ENCODE results near the gene ARL4D.
A peak's percentile ranks its signal among the peaks of the same experiment; 100 is the strongest.
"Not testable (repeated sequence)": the region's sequence is repeated elsewhere in the genome, so short reads cannot be mapped to it uniquely, and the experiment has no call there.

ARL4D gene, protein sequence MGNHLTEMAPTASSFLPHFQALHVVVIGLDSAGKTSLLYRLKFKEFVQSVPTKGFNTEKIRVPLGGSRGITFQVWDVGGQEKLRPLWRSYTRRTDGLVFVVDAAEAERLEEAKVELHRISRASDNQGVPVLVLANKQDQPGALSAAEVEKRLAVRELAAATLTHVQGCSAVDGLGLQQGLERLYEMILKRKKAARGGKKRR

DNA sequence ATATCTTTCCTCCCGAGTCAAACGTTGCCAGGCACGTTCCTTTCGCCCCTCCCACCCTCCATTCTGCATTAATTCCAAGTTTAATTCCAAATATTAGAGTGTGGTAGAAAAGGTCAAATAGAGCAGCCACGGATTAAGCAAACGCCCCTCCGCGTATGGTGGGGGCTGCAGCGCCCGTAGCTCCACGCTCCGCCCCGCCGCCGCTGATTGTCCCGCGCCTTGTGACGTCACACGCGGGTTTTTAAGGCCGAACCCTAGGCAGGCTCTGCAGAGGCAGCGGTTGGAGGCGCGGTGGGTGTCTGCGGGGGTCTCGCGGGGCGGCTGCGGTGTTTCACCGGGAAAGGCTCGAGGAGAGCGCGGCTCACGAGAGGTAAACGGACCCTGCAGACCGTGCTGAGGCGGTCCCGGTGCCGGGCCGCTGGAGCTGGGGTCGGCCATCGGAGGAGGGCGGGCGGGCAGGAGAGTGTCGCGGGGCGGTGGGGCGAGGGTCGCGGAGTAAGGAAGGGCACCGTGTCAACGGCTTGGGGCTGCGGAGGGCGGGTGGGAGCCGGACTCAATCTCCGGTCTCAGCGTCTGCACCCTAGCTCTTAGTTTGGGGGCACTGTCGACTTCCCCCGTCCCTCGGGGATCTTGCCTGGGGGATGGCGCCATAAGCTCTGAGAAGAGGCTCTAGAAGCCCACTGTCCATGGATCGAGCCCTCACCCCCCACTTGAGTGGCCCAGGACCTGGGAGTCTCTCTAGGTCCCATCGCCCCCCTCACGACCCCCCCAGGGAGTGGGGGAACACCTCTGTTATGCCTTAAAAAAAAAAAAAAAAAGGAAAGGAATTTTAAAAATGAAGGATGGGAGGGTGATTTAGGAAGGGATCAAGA is at the start of gene ARL4D:
TSS of gene ARL4D (plus strand) at position 270 of the 872 bp plus-strand sequence. CDS start 740 bp downstream, outside the sequence.
- peak; percentile 47 for DNase-seq (ENCODE audit: low spot score)
- FAIRE-seq, result no peak

DNA sequence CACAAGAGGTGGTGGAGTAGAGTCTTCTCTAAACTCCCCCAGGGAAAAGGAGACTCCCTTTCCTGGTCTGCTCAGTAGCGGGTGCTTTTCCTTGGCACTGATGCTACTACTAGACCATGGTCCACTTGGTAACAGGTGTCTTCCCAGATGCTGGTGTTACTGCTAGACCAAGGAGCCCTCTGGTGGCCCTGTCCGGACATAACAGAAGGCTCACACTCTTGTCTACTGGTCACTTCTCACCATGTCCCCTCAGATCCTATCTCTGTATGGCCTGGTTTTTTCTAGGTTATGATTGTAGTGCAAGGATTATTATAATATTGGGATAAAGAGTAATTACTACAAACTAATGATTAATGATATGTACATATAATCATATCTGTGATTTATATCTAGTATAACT is 49.7 kb upstream of the ARL4D start:
- FAIRE-seq (no peak), DNase-seq (ENCODE audit: low spot score) (no peak)

DNA sequence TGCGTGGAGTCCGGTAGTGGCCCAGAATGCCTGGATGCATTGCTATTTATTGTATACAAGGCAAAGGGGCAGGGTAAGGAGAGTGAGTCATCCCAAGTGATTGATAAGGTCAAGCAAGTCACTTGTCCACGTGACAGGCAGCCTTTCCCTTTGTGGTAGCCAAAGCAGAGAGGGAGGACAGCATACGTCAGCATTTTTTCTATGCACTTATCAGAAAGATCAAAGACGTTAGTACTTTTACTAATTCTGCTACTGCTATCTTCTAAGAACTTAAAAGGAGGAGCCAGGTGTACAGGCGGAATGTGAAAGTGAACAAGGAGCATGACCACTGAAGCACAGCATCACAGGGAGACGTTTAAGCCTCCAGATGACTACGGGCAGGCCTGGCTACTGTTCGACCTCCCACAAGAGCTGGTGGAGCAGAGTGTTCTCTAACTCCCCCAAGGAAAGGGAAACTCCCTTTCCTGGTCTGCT is 47.9 kb upstream of the ARL4D start:
- DNase-seq (ENCODE audit: low spot score) (peak; percentile 34), FAIRE-seq (no peak)

DNA sequence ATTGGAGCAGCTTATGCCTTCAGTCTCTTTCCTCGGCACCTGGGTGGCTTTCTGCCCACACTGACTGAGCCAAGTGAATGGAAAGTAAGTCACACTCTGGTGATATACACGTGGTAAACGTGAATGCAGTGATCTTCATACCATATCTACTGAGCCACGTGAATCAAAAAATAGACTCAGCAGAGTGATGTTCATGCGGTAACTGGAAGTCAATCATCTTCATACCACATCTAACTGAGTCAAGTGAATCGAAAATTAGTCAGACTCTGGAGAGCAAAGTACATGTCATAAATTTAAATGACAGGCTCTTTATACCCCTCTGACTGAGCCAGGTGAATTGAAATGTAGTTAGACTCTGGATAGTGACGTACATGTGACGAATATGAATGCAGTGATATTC is 47.1 kb upstream of the ARL4D start:
- FAIRE-seq (peak; percentile 59), DNase-seq (ENCODE audit: low spot score) (peak; percentile 83)

DNA sequence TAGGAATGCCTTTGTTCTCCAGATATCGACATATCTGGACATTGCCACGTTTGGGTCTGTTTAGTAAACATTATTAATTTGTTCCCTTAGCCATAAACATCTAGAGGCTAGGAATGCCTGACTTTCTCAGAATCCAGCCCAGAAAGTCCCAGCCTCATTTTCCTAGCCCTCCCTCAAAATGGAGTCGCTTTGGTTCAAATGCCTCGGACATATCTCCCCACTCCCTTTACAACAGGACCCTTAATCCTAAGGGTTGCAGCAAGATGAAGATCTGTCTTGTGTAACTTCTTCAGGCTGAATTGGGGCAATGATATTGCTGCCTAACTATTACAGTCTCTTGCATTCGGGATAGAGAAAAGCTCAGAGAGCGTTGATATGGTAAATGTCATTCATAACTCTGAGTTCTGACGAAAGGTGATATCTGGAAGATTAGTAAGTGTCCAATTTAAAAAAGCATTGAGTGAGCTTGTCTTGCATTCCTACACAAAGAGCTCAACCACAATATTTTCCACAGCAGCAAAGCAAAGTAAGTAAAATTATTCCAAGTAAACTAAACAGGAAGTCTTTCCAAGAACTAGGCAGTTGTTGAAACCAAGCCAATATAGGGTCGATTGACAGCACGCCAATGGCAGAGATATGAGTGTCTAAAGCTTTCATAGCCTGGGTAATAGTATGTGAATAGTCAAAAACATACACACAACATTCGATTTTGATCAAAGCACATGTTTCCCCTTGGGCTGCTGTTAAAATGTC is 46.0 kb upstream of the ARL4D start:
- FAIRE-seq (no peak), DNase-seq (ENCODE audit: low spot score) (no peak)

DNA sequence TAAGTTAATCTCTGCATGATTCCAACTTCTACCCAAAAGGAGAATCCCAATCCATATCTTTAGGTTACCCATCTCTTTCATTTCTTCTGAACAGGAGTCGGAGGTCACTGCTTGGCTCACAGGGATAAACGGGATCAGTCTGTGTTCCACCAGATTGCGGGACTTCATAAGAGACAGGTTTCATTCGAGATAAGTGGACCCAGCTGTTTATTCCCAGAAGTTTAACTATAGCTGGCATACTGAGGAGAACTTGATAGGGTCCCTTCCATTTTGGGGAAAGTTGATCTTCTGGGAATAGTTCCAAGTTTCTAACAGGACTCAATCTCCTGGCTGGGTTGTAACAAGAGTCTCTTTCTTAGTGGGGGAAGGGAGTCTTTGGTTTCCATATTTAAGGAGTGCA is 45.4 kb upstream of the ARL4D start:
- DNase-seq (ENCODE audit: low spot score) (no peak), FAIRE-seq (no peak)

DNA sequence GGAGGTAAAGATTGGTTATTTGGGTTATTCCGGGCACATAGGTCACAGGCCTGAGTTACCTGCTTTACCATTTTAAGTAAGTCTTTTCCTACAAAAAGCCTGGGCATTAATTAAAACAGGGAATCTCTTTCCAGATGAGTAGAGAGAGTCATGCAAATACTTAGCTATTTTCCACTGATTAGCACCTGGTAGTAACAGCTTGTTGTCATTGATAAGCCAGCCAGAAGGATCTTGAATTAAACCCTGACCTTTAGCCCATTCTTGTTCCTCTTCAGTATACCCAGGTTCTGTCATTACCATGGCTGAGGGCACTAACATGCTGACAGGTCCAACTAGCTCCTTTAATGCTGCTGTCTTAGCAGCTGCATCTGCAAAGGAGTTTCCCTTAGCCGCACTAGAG is 44.4 kb upstream of the ARL4D start:
- DNase-seq (ENCODE audit: low spot score) (no peak), FAIRE-seq (no peak)

DNA sequence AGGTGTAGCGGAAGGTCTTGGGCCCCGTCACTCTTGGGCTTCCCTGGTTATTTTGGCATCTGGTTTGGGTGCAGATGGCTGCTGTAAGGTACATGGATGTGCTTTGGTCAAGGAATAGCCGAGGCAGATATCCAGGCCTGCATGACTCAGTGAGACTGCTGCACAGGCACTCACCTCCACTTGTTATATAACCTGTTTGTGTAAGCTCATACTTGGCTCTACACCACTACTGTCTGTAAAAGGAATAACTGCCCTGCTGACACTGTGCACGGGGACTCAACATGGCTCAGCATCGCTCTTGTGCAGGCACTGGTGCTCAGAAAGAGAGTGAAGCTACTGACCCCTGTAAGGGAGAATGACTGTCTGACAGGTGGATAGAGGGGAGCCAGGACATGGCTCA is 42.3 kb upstream of the ARL4D start:
- DNase-seq (ENCODE audit: low spot score) (no peak), FAIRE-seq (no peak)

DNA sequence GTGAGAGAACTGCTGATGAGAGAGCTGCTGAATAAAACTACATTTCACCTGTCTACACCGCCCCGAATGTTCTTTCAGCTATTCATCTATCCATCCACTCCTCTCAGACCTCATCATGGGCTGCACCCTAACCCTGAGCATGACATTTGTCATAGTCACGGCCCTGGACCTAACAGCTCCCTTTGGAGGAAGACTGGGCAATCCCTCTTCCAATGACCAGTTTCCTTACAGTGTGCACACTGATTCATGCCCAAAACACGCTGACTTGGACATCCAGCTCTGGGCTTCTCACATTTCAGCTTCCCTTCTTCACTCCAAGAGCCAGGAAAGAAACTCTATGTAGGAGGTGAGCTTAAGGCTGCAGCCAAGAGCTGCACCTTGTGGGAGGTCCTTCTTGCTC is 41.8 kb upstream of the ARL4D start:
- DNase-seq (ENCODE audit: low spot score), result peak; percentile 89
- FAIRE-seq, result peak; percentile 89

DNA sequence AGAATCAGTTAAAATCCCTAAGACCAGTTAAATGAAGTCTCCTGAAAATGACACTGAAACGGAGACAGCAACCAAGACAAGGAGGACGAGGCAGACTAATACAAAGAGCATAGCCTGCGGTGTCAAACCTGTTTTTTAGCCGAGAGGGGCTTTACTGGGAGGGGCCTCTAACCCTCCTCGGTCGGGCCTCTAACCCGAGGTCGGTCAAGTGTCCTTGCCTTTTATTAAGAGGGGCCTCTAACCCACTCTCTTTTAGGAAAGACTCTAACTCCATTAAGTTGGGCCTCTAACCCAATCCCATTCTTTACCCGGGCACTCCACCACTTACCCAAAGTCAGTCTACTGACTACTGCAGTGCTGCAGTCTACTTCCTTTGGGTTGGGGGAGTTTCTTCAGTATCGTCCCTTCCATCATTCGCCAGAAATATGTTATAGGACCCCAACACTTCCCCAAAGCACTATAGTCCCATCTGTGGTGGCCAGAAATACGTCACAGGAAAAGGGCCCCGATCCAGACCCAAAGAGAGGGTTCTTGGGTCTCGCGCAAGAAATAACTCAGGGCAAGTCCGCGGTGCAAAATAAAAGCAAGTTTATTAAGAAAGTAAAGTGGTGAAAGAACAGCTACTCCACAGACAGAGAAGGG is 39.2 kb upstream of the ARL4D start:
- DNase-seq (ENCODE audit: low spot score), result no peak
- no peak for FAIRE-seq

DNA sequence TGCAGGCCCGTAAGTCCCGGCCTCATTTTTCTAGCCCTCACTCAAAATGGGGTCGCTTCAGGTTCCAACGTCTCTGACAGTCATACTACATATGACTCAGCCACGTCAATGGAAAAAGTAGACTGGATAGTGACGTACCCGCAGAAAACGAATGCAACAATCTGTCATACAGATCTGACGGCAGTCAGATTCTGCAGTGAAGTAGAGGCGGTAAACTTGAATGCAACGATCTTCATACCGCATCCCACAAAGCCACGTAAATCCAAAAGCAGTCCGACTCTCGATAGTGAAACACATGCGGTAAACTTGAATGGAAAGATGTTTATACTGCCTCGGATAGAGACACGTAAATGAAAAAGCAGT is 38.4 kb upstream of the ARL4D start:
- DNase-seq (ENCODE audit: low spot score) (peak; percentile 74), FAIRE-seq (no peak)

DNA sequence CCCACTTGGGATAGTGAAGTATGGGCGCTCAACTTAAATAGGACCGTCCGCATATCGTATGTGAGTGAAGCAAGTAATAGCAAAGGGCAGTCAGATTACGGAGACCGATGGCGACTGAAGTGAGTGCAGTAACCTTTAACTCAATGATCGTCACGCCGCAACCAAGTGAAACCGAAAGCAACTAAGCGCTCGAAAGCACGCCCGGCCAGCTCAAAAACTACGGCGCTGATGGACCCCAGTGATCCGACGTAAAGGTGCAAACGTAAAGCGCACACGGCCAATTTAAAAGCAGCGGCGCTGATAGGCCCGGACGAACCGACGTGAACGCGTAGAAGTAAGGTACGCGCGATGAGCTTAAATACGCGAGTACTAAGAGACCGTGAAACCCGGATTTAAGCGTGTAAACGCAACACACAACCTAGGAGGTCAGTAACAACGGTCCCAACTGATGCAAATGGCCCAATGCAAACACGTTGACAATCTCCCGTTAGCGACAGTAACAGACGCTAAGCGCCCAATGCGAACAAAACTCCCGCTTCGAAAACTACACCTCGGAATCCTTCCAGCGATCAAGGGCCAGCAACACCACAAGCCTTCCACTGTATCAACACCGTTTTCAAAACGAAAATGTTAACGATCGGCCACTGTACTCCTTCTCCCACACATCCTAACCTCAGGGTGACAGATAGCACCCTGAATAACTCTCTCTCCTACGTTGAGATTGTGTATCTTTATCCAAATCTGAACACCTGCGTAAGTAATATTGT is 37.9 kb upstream of the ARL4D start:
- FAIRE-seq, result peak; percentile 80

DNA sequence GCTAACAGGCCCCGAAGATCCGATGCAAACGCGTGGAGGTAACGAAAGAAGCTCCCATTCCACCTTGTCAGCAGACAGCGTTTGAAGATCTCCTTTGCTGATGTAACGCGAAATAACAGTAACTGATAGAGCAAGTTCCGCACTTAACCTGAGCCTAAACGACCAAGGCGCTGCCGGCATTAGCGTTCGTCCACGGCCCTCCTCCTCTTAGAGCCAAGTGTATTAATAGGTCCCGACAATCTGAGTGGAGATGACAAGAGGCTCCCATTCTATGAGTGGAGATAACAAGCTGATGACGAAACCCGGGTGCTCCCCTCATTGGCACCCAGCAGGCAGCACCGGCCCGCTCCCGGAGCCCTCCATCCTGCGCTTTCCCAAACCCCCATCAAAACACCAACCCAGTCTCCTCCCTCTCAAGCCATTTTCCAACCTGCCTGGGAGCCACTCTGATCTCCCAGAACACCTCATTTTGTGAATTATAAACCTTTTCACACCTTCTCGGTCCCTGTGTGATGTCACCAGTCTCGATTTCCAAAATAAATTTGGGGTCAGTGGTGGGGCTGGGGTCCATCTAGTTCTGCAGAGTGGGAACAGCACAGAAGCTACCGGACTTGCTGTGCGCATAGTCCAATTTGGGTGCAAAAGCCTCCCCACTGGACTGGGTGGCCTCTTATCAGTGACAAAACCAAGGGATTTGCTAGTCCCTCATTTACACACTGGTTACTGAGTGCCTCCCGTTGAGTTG is 35.4 kb upstream of the ARL4D start:
- DNase-seq (ENCODE audit: low spot score) (no peak), FAIRE-seq (no peak)

More for the DNA sequence above, 37.9 kb upstream of the ARL4D start:
- peak; percentile 100 for DNase-seq (ENCODE audit: low spot score)

DNA sequence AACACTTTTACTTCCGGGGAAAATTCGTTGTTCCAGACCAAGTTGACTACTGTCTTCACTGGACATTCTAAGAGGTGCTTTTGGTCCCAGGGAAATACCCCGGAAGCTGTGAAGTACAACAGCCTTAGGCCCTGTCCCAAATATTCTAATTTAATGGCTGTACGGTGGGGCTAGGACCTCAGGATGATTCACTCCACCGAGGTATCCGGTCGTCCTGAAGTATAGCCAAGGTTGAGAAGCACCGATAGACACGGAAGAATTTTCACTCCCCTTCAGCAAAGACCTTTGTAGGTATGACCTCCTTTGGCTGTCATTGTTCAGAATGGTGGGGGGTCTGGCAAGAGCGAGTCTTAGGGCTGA is 34.9 kb upstream of the ARL4D start:
- no peak for FAIRE-seq

DNA sequence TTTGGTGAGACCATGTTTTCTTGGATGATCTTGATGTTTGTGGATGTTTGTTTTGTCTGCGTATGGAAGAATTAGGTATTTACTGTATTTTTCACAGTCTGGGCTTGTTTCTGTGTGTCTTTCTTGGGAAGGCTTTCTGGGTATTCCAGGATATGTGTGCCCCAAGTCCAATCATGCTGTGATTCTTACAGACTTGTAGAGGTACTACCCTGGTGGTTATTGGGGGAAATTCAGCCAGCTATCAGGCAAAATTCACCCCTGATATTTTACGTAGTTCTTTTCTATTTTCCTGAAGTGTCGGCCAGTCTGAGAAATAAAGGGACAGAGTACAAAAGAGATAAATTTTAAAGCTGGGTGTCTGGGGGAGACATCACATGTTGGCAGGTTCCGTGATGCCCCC is 33.4 kb upstream of the ARL4D start:
- DNase-seq (ENCODE audit: low spot score) (no peak), FAIRE-seq (no peak)

More for the DNA sequence above, 34.9 kb upstream of the ARL4D start:
- no peak for DNase-seq (ENCODE audit: low spot score)

DNA sequence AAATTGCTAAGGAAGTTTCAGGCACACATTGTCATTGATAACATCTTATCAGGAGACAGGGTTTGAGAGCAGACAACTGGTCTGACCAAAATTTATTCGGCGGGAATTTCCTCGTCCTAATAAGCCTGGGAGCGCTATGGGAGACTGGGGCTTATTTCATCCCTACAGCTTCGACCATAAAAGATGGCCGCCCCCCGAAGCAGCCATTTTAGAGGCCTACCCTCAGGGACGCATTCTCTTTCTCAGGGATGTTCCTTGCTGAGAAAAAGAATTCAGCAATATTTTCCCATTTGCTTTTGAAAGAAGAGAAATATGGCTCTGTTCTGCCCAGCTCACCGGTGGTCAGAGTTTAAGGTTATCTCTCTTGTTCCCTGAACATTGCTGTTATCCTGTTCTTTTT is 32.9 kb upstream of the ARL4D start:
- DNase-seq (ENCODE audit: low spot score); FAIRE-seq: not testable (repeated sequence)

DNA sequence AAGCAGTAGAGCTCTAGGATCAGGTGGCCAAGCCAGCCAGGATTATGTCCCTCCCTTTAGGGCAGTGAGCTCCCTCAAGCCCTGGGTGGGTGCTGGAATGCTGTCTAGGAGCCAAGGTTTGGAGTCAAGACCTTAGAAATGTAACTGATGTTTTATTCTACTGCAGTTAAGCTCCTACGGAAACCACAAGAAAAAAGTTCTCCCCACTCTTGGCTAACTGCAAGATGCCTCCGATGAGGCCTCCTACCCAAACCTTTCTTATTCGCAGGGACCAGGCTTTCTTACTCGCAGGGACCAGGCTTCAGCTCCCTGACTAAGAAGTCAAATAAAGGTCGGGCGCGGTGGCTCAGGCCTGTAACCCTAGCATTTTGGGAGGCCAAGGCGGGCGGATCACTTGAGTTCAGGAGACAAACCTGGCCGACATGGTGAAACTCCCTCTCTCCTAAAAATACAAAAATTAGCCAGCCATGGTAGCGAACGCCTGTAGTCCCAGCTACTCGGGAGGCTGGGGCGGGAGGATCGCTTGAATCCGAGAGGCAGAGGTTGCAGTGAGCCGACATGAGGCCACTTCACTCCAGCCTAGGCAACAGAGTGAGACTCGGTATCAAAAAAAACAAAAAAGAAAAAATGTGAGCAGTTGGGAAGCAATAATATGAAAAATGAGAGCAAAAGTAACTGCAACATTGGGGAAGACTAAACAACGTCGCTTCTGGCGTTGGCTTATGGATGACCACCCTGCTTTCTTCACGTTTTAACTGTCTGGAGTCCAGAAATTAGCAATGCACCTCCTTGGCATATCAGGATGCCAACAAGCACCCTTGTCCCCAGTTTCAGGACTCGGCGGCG is 31.7 kb upstream of the ARL4D start:
- FAIRE-seq, result no peak

DNA sequence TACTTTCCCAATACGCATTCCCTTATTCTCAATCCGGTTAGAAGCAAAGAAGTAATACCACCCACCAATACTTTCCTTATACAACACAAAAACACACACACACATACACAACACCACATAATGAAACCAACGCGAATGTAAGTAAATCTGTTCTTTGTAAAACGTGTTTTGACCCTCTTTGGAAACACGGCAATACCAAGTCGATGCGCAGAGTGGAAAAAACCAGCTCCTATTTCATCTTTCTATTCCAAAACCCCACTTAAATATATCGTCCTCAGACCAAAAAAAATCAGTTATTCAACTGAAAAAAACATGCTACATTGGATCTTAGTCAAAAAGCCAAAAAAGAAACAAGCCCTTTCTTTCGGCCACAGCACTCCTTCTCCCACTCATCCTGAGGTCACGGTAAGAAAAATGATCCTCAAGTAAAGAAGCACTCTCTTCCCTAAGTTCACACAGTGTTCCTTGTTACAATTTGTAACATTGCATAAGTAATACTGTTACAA is 31.0 kb upstream of the ARL4D start:
- DNase-seq (ENCODE audit: low spot score), result peak; percentile 92

More for the DNA sequence above, 31.7 kb upstream of the ARL4D start:
- DNase-seq (ENCODE audit: low spot score), result no peak

More for the DNA sequence above, 31.0 kb upstream of the ARL4D start:
- peak; percentile 71 for FAIRE-seq
